Panc1 (cell line): ENCODE measurements around the gene ALOX5AP. TPM values are rescaled to one million over a fixed set of nuclear protein-coding genes. Genes with fewer than 3 reads are reported as not detected.

Experiments used
- ATAC-seq: fragments of 200-7000 bp; cut with Tn5 transposase; 2 replicates; pipeline ENCODE4 v1.9.1; 2020; ENCODE audit warnings: mild to moderate bottlenecking, moderate library complexity
- Bru-seq: library from RNA; stranded (reverse); fragments of 400-500 nt; gene quantifications from one replicate; lab custom pipeline; 2021; lab: Mats Ljungman, UMichigan
- BruChase-seq, 2 experiments: library from RNA; stranded (reverse); fragments of 400-500 nt; gene quantifications; one replicate each; lab custom pipeline; 2021; lab: Mats Ljungman, UMichigan
- BruUV-seq: library from RNA; stranded (reverse); fragments of 400-500 nt; replicated peaks from 2 replicates; lab custom pipeline; 2021; lab: Mats Ljungman, UMichigan
- CTCF ChIA-PET: fragments of 300-600 bp; sonication (Branson Sonifier 250); formaldehyde crosslinking; loops from one replicate; lab custom pipeline; 2022; ENCODE audit warnings: antibody characterized with exemption; lab: Charles Lee
- POLR2A ChIA-PET: fragments of 300-600 bp; sonication (Branson Sonifier 250); formaldehyde crosslinking; loops from one replicate; lab custom pipeline; 2022; ENCODE audit warnings: antibody characterized with exemption; lab: Charles Lee
- DNase-seq: peaks from one replicate; pipeline ENCODE4 v3.0.0-alpha.2; 2010; ENCODE audit warnings: low read depth, low spot score
- H3K27ac ChIP-seq: 2 replicates; pipeline ENCODE4 v1.5.1; 2011; ENCODE audit warnings: mild to moderate bottlenecking, low read length, inconsistent platforms
- H3K27me3 ChIP-seq: fragments of 200-500 bp; sonication (Bioruptor generic); 2 replicates; pipeline ENCODE4 v1.6.0; 2014; ENCODE audit warnings: low read length, inconsistent platforms; ENCODE audit not compliant: control insufficient read depth, insufficient read depth
- H3K36me3 ChIP-seq: fragments of 200-500 bp; sonication (Bioruptor generic); 2 replicates; pipeline ENCODE4 v1.5.1; 2014; ENCODE audit warnings: inconsistent platforms, mild to moderate bottlenecking, low read length, moderate library complexity; ENCODE audit not compliant: control insufficient read depth, insufficient read depth
- H3K4me1 ChIP-seq: 2 replicates; pipeline ENCODE4 v1.5.1; 2011; ENCODE audit warnings: inconsistent platforms, mild to moderate bottlenecking, low read length, moderate library complexity; ENCODE audit not compliant: control insufficient read depth, insufficient read depth
- H3K4me3 ChIP-seq, 2 experiments: 2 replicates each; pipeline ENCODE4 v1.5.1; 2011 to 2012; ENCODE audit warnings: low read depth in 2 of 2, low read length in 2 of 2, mild to moderate bottlenecking in 2 of 2, inconsistent platforms in 1 of 2, moderate library complexity in 1 of 2
- H3K9me3 ChIP-seq: fragments of 200-500 bp; sonication (Bioruptor generic); 2 replicates; pipeline ENCODE4 v1.5.1; 2014; ENCODE audit warnings: low read depth, mild to moderate bottlenecking, inconsistent platforms, low read length, moderate library complexity; ENCODE audit not compliant: control insufficient read depth, insufficient read depth
- POLR2AphosphoS5 ChIP-seq: IDR thresholded peaks from 2 replicates; pipeline ENCODE4 v1.6.1; 2012; ENCODE audit warnings: mild to moderate bottlenecking, low read depth, low read length, moderate library complexity
- SIN3A ChIP-seq: IDR thresholded peaks from 2 replicates; pipeline ENCODE4 v1.6.1; 2012; ENCODE audit warnings: low read depth, mild to moderate bottlenecking, low read length, moderate library complexity, borderline replicate concordance; ENCODE audit not compliant: insufficient read depth
- TCF7L2 ChIP-seq: IDR thresholded peaks from 2 replicates; pipeline ENCODE4 v1.6.1; 2011; ENCODE audit warnings: mild to moderate bottlenecking, low read depth, low read length, inconsistent platforms
- in situ Hi-C: cut with HindIII; loops from 2 replicates; pipeline ENCODE4 v1.10.0; 2016; ENCODE audit warnings: low sequenced_read_pairs, low pct_unique_long_range_greater_than_20kb
- intact Hi-C: fragments of 100-400 bp; cut with micrococcal nuclease; formaldehyde crosslinking; loops from one replicate; pipeline ENCODE4 v1.10.0; 2022; ENCODE audit not compliant: unreplicated experiment
- long read RNA-seq: library from polyadenylated mRNA; unstranded; transcript quantifications from one replicate; pipeline ENCODE4 v2.0.0, GENCODE V29; 2021; ENCODE audit not compliant: unreplicated experiment
- polyA plus RNA-seq: library from polyadenylated mRNA; unstranded; fragments of >200 nt; gene quantifications from one replicate; pipeline ENCODE4 v1.2.1, GENCODE V29; 2012; ENCODE audit warnings: missing spikeins; ENCODE audit not compliant: insufficient read length
- total RNA-seq: library from RNA; stranded (reverse); gene quantifications from one replicate; pipeline ENCODE4 v1.2.1, GENCODE V29; 2021; ENCODE audit not compliant: unreplicated experiment
- TF ChIP-seq, protein P1 (sequence below): fragments of 450-650 bp; IDR thresholded peaks from 2 replicates; pipeline ENCODE4 v1.5.1; 2017; ENCODE audit warnings: mild to moderate bottlenecking
- TF ChIP-seq, protein P2 (sequence below), 2 experiments: IDR thresholded peaks; 2 replicates each; pipeline ENCODE4 v1.6.1; 2011 to 2012; ENCODE audit warnings: low read depth in 2 of 2, control low read depth in 1 of 2, low read length in 1 of 2, mild to moderate bottlenecking in 1 of 2, moderate library complexity in 1 of 2; ENCODE audit not compliant: insufficient read depth in 1 of 2

ALOX5AP gene
- total RNA-seq, result 2.1 TPM
- 0.65 TPM for polyA plus RNA-seq
- percentile 22 among the genes with signal in this experiment for Bru-seq, nascent RNA
- BruChase-seq, experiment 1, labeled RNA remaining after a 2-hour chase, result percentile 16 among the genes with signal in this experiment
- percentile 22 among the genes with signal in this experiment for BruChase-seq, experiment 2, labeled RNA remaining after a 6-hour chase
- long read RNA-seq, partial matches to known transcripts, result 3 of 3 reads
- long read RNA-seq, other reads (novel, unspliced or antisense), result 0 of 3 reads

DNA sequence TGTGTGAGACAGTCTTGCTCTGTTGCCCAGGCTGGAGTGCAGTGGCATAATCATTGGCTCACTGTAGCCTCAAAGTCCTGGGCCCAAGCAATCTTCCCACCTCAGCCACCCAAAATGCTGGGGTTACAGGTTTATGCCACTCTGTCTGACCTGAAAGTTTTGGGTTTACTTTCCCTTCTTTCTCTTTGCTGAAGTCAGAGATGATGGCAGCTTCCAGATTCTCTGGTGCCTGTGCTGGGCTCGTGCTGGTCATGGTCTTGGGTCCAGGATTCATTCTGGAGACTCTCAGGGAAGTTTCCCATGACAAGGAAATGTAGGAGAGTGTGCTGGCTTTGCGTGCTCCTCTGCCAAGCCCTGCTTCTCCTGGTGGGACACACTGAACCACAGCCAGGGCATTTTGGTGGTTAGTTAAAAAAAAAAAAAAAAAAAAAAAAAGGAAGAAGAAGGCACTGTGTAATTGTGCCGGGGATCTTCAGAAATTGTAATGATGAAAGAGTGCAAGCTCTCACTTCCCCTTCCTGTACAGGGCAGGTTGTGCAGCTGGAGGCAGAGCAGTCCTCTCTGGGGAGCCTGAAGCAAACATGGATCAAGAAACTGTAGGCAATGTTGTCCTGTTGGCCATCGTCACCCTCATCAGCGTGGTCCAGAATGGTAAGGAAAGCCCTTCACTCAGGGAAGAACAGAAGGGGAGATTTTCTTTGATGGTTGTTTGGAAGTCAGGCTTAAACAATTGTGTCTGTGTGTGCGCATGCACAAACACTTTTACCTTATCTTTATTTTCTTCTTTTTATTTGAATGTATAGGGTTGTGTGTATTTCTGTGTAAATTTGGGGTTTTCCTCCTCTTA is at the start of gene ALOX5AP:
Gene ALOX5AP (plus strand): TSS at position 519 of the 847 bp plus-strand sequence. CDS start 63 bp downstream, at position 582.
- TF ChIP-seq, protein P1, sequence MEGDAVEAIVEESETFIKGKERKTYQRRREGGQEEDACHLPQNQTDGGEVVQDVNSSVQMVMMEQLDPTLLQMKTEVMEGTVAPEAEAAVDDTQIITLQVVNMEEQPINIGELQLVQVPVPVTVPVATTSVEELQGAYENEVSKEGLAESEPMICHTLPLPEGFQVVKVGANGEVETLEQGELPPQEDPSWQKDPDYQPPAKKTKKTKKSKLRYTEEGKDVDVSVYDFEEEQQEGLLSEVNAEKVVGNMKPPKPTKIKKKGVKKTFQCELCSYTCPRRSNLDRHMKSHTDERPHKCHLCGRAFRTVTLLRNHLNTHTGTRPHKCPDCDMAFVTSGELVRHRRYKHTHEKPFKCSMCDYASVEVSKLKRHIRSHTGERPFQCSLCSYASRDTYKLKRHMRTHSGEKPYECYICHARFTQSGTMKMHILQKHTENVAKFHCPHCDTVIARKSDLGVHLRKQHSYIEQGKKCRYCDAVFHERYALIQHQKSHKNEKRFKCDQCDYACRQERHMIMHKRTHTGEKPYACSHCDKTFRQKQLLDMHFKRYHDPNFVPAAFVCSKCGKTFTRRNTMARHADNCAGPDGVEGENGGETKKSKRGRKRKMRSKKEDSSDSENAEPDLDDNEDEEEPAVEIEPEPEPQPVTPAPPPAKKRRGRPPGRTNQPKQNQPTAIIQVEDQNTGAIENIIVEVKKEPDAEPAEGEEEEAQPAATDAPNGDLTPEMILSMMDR, result no peak
- no peak for TF ChIP-seq SIN3A
- TF ChIP-seq, protein P2, sequence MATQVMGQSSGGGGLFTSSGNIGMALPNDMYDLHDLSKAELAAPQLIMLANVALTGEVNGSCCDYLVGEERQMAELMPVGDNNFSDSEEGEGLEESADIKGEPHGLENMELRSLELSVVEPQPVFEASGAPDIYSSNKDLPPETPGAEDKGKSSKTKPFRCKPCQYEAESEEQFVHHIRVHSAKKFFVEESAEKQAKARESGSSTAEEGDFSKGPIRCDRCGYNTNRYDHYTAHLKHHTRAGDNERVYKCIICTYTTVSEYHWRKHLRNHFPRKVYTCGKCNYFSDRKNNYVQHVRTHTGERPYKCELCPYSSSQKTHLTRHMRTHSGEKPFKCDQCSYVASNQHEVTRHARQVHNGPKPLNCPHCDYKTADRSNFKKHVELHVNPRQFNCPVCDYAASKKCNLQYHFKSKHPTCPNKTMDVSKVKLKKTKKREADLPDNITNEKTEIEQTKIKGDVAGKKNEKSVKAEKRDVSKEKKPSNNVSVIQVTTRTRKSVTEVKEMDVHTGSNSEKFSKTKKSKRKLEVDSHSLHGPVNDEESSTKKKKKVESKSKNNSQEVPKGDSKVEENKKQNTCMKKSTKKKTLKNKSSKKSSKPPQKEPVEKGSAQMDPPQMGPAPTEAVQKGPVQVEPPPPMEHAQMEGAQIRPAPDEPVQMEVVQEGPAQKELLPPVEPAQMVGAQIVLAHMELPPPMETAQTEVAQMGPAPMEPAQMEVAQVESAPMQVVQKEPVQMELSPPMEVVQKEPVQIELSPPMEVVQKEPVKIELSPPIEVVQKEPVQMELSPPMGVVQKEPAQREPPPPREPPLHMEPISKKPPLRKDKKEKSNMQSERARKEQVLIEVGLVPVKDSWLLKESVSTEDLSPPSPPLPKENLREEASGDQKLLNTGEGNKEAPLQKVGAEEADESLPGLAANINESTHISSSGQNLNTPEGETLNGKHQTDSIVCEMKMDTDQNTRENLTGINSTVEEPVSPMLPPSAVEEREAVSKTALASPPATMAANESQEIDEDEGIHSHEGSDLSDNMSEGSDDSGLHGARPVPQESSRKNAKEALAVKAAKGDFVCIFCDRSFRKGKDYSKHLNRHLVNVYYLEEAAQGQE (IDR thresholded peaks at IDR 0.05; ENCODE audit: insufficient read depth in 1 of 2, low read depth in 2 of 2, low read length in 1 of 2), result no peak
- TF ChIP-seq TCF7L2, result no peak
- TF ChIP-seq POLR2AphosphoS5, result no peak
- H3K4me1 ChIP-seq, result peaks cover 32% of the 10 kb centered on the region
- no peaks in the 10 kb centered on the region for H3K9me3 ChIP-seq
- in situ Hi-C loops (no loop called here), intact Hi-C loops (no loop called here)
- H3K27me3 ChIP-seq, result no peaks in the 10 kb centered on the region
- no TSS peak for BruUV-seq
- DNase-seq (no peak), ATAC-seq (no peak)
- ChIA-PET POLR2A (no interaction called here), CTCF (no interaction called here)
- H3K36me3 ChIP-seq, result no peaks in the 10 kb centered on the region
- H3K27ac ChIP-seq, result peak within 1 kb of the TSS; percentile 91
- H3K4me3 ChIP-seq, result no peak within 1 kb of the TSS

DNA sequence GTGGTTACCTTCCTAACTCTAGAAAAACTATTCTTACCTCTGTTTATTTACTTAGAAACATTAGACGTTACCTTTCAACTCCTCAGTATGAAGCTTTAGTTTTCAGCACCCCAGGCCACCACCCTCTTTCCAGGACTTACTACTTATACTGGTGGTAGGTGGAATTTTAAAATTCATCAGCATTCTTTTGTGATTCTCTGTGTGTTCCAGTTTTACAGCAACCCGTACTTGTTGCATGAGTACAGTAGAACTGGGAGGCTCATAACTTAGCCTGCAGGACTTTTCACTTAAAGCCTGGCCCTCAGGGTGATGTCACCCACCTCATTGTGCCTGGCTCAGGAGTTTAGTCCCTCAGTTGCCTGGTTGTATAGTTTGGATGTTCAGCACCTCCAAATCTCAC is 49.4 kb upstream of the ALOX5AP start:
- TF ChIP-seq, protein P1, result no peak
- TF ChIP-seq, protein P2 (IDR thresholded peaks at IDR 0.05; ENCODE audit: insufficient read depth in 1 of 2, low read depth in 2 of 2, low read length in 1 of 2), result no peak
- no peak for TF ChIP-seq POLR2AphosphoS5
- no peak for TF ChIP-seq TCF7L2
- no peak for TF ChIP-seq SIN3A
- intact Hi-C loops (no loop called here), in situ Hi-C loops (no loop called here)
- ChIA-PET POLR2A (no interaction called here), CTCF (no interaction called here)
- no peak overlapping the region for H3K4me3 ChIP-seq
- no peaks in the 10 kb centered on the region for H3K9me3 ChIP-seq
- H3K4me1 ChIP-seq, result peaks cover 20% of the 10 kb centered on the region
- BruUV-seq, result no TSS peak
- ATAC-seq (no peak), DNase-seq (no peak)
- no peaks in the 10 kb centered on the region for H3K27me3 ChIP-seq
- no peaks in the 10 kb centered on the region for H3K36me3 ChIP-seq
- peak overlapping the region; percentile 42 for H3K27ac ChIP-seq
